ENCODE data around the gene GAK.

Gene GAK

DNA sequence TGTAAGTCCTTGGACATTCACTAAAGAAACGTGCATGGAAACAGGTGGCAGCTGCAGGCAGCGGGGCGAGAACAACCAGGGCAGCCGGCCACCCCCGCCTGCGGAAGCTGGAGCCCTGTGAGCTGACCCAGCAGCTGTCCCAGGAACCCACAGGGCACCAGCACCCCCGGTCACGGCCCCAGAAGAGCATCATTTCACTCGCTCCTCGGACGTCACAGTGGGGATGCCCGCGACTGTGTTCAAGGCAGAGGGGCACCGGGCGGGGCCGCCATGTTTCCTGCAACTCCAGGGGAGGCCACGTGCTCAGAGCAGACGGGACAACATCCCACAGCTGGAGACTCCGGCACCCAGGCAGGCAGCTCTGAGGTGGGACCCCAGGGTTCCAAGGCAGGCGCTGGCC, 61.2 kb downstream of the GAK start:
- no peak for DNase-seq (ENCODE audit: low read depth)

DNA sequence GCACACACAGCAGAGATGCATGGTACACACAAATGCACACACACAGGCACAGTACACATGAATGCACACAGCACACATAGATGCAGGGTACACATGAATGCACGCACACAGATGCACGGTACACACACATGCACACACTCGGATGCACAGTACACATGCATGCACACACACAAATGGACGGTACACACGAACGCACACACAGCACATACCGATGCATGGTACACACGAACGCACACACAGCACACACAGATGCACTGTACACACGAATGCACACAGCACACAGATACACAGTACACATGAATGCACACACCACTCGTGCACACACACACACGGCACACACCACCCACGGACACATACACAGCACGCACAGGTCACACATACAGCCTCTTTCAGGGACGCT, 62.3 kb downstream of the GAK start:
- no peak for DNase-seq (ENCODE audit: low read depth)

- DNase-seq (ENCODE audit: low read depth): no peak
Measured at GRCh38 chr4:868421-868820, 63.7 kb downstream of the GAK start.

DNA sequence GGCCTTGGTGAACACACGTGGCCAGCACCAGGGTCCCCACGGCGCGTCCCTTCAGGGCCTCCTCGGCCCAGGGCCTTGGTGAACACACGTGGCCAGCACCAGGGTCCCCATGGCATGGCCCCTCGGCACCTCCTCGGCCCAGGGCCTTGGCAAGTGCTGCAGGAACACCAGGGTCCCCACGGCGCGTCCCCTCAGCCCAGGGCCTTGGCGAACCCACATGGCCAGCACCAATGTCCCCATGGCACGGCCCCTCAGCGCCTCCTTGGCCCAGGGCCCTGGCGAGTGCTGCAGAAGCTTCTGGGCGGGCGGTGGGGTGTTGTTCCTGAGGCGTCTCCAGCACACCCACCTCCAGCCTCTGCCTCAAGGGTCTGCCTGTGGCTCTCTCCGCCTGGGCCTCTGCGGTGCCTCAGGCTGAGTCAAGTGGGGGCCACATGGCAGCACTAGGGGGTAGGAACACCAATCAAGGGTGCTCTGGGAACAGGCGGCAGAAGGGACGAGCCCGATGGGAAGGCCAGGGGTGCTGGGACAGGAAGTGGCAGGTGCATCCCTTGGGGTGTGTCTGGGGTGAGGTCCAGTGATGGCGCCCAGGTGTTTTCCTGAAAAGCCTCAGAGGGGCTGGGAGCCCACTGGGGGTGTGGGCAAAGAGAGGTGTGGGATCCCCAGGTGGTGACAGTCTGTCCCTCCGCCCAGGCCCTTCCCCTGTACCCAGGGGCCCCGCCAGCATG, 64.4 kb downstream of the GAK start:
- no peak for DNase-seq (ENCODE audit: low read depth)

DNA sequence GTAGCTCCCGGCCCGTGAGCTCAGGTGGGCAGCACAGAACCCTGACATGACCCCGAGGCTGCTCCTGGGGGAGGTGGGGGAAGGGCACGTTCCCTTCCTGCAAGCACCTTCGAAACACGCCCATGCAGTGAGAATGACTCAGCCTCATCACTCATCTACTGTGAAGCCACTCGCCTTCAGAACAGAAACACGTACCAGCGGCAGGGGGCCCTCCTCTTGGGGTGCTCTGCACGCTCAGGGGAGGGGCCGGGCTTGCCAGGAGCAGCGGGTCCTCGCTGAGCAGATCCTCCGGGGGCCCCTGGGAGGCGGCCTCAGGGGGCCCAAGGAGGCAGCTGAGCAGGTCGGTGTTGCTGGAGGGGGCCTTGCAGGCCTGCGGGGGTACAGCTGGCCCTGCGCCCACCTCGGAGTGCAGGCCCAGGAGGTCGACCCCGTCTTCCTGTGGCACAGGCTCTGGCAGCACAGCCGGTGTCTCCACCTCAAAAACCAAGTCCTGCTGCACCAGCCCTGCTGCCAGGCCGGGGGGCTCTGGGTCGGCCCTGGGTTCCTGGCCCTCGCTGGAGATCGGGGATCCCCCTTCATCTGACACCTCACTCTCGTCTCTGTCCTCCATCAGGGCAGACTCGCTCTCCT, 65.2 kb downstream of the GAK start:
- no peak for DNase-seq (ENCODE audit: low read depth)

DNA sequence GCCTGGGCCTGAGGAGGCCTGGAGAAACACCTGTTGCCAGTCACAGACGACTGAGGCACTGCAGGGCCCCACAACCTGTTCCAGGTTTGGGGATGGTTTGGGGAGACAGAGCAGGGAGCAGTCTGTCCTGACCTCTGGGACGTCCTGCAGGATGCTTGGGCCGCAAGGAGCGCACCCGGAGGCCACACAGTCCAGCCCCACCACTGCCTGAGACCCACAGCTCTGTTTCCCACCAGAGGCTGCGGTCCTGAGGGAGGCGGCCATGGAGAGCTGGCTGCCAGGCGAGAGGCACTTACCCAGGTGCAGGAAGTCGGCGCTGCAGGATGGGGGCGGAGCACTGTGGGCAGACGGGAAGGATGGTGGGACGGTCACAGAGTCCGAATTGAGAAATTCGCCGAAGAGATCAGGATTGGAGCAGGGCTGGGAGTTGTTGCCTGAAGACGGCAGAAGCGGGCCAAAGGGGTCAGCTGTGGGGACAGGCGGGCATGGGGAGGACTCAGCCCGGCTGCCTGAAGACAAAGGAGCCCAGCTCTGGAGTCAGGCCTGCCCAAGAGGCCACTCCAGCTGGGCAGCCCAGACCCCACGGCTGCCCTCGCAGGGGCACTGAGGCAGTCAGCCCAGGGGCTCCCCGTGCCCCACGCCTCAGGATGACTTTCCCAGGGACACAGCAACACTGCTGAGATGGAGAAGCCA, 65.9 kb downstream of the GAK start:
- DNase-seq (ENCODE audit: low read depth): no peak

DNA sequence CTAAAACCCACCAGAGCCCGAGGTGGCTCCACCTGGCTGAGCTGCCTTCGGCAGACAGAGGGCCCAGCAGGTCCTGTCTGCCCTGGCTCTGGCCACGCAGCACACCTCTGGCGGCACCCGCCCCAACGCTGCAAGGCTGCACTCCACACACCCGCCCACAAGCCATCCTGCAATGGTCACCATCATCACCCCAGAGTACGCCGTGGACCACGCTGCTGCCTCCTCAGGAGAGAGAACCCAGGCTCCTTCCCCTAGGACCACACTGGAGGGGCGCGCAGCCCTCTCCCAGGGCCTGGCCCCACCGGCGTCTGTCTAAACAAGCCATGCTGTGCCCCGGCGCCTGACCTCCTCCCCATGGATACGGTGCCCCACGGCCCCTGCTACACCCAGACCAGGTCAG, 66.5 kb downstream of the GAK start:
- no peak for DNase-seq (ENCODE audit: low read depth)

DNA sequence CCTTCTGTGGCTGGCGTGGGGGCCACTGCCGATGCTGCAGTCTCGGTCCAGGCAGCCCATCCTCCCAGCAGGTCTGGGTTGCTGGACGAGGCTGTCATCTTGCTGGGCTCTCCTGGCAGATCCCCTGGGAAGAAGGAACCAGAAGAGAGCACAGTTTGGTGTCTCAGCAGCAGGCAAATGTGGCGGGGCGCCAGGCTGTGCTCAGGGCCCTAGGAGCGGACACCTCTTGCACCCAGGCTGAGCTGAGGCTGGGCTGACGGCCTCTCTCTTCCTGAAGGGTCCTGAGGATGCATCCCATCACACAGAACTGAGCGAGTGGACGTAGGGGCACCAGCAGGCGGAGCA, 67.0 kb downstream of the GAK start:
- no peak for DNase-seq (ENCODE audit: low read depth)

GRCh38 chr4:864456-865120, 67.5 kb downstream of the GAK start:
- DNase-seq (ENCODE audit: low read depth): no peak

- DNase-seq (ENCODE audit: low read depth): no peak
Measured at GRCh38 chr4:860561-860960, 71.6 kb downstream of the GAK start.

DNA sequence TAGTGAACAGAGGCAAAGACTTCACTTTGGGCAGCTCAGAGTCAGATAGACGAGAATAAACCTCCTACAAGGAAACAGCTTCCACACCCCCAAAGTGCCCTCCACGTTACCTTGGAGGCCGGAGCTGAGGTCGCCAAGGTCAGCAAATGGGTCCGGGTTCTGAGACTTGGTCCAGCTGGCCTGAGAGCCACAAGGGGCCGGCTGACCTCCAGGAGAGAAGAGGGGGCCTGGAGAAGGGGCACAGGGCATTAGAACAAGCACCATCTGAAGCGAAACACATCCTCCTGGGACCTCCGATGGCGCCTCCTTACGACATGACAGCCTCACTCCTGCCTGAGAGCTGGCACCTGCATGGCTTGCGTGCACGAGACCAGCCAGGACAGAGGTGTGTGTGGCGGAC, 72.6 kb downstream of the GAK start:
- DNase-seq (ENCODE audit: low read depth): no peak

DNA sequence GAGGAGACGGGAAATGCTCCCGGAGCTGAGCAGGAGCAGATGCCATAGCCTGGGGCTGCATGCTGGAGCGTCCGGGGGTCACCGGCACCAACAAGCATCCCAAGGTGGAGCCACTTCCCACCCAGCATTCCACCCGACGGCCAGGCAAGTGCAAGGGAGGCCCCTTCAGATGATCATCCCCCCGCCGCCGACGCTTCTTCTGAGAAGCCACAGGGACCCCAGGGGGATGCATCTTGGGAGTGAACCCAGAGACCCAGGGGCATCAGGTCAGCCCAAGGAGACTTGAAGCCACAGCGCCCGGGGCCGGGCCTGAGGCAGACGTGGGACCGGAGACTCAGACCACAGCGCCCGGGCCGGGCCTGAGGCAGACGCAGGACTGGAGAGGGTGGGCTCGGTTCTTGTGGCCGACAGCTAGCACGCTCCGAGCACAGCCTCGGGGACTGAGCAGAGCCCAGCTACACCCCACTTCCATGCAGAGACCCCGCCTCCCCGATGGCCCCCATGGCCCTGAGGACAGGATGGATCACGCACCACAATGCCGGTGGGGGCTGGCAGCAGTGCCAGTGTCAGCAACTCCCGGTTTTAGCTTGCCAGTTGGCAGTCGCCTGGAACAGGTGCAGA, 73.2 kb downstream of the GAK start:
- no peak for DNase-seq (ENCODE audit: low read depth)

GRCh38 chr4:858041-858481, 74.1 kb downstream of the GAK start:
- DNase-seq (ENCODE audit: low read depth): no peak

GRCh38 chr4:857461-857860, 74.7 kb downstream of the GAK start:
- DNase-seq (ENCODE audit: low read depth): no peak

DNA sequence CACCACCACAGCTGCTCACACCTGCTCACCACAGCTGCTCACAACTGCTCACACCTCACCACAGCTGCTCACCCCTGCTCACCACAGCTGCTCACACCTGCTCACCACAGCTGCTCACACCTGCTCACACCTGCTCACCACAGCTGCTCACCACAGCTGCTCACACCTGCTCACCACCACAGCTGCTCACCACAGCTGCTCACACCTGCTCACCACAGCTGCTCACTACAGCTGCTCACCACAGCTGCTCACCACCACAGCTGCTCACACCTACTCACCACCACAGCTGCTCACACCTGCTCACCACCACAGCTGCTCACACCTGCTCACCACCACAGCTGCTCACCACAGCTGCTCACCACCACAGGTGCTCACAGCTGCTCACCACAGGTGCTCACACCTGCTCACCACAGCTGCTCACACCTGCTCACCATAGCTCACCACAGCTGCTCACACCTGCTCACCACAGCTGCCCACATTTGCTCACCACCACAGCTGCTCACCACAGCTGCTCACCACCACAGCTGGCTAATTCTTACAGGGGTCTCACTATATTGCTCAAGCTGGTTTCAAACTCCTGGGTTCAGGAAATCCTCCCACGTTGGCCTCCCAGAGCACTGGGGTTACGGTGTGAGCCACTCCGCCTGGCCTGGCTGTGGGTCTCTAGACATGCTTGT, 75.8 kb downstream of the GAK start:
- no peak for DNase-seq (ENCODE audit: low read depth)

DNA sequence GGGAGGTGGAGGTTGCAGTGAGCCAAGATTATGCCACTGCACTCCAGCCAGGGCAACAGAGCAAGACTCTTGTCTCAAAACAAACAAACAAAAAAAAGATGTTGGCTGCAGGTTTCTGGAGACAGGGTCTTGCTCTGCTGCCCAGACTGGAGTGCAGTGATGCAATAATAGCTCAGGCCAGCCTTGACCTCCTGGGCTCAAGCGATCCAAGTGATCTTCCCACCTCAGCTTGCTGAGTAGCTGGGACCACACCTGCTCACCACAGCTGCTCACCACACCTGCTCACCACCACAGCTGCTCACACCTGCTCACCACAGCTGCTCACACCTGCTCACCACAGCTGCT, 76.3 kb downstream of the GAK start:
- no peak for DNase-seq (ENCODE audit: low read depth)

GRCh38 chr4:854356-854755, 77.8 kb downstream of the GAK start:
- no peak for DNase-seq (ENCODE audit: low read depth)

- DNase-seq (ENCODE audit: low read depth): no peak
Measured at GRCh38 chr4:853416-853781, 78.7 kb downstream of the GAK start.

GRCh38 chr4:851701-852430, 80.2 kb downstream of the GAK start:
- no peak for DNase-seq (ENCODE audit: low read depth)

GRCh38 chr4:850323-850945, 81.7 kb downstream of the GAK start:
- DNase-seq (ENCODE audit: low read depth): no peak
